Transverse colon (tissue), 4 donors: Measurements from ENCODE around the gene GPR156. TPM values are rescaled to one million over a fixed set of nuclear protein-coding genes. Genes with fewer than 3 reads are reported as not detected.
A peak's percentile ranks its signal among the peaks of the same experiment; 100 is the strongest.

Source experiments
- DNase-seq: peaks from one replicate; pipeline ENCODE4 v3.0.0-alpha.2; 2019
- H3K27ac ChIP-seq, 4 donors: fragments of 200-600 bp; sonication (generic); 2 replicates each; pipeline ENCODE4 v1.5.1; 2016 to 2018; ENCODE audit warnings: inconsistent platforms in 4 of 4
- H3K27me3 ChIP-seq: fragments of 200-600 bp; sonication (generic); 2 replicates; pipeline ENCODE4 v1.5.1; 2017; ENCODE audit warnings: inconsistent platforms
- H3K36me3 ChIP-seq, 4 donors: fragments of 200-600 bp; sonication (generic); 2 replicates each; pipeline ENCODE4 v1.5.1; 2017 to 2019; ENCODE audit warnings: inconsistent platforms in 4 of 4
- H3K4me1 ChIP-seq, 4 donors: fragments of 200-600 bp; sonication (generic); 2 replicates each; pipeline ENCODE4 v1.5.1; 2017 to 2020; ENCODE audit warnings: inconsistent platforms in 4 of 4
- H3K4me3 ChIP-seq, 4 donors: fragments of 200-600 bp; sonication (generic); 1 replicate in 1 of 4; 2 replicates in 3 of 4; pipeline versions ENCODE4 v1.5.1 to v1.6.1; 2017 to 2019; ENCODE audit warnings: inconsistent platforms in 4 of 4
- H3K9me3 ChIP-seq, 2 donors: fragments of 200-600 bp; sonication (generic); 2 replicates each; pipeline ENCODE4 v1.5.1; 2017 to 2019; ENCODE audit warnings: inconsistent platforms in 2 of 2
- EP300 ChIP-seq: sonication (generic); formaldehyde crosslinking; IDR thresholded peaks from one replicate; pipeline ENCODE4 v1.6.1; 2017; ENCODE audit warnings: antibody characterized with exemption, low read depth
- POLR2A ChIP-seq: fragments of 450-650 bp; IDR thresholded peaks from one replicate; pipeline ENCODE4 v1.6.1; 2016; ENCODE audit warnings: antibody characterized with exemption, mild to moderate bottlenecking, moderate library complexity
- POLR2AphosphoS5 ChIP-seq, 3 donors: sonication (generic); formaldehyde crosslinking; IDR thresholded peaks; one replicate each; pipeline ENCODE4 v1.6.1; 2016; ENCODE audit warnings: antibody characterized with exemption in 3 of 3
- WGBS, 2 donors: methylation state at CpG; one replicate each; pipeline ENCODE4 v1.1.5; 2018; ENCODE audit warnings: low coverage in 1 of 2; 5-methylcytosine and 5-hydroxymethylcytosine counted together
- in situ Hi-C, 4 donors: fragments of 200-750 bp; cut with MboI; loops; one replicate each; pipeline versions ENCODE4 v1.15.0 to v1.15.1; 2017; ENCODE audit warnings: low sequenced_read_pairs in 3 of 4, low pct_ligation_motif_present in 1 of 4, low pct_unique_long_range_greater_than_20kb in 1 of 4
- intact Hi-C: fragments of 100-400 bp; cut with DNase I; formaldehyde crosslinking; loops from one replicate; pipeline ENCODE4 v1.15.1; 2023; ENCODE audit warnings: low total_unique reads
- total RNA-seq, 4 donors: library from RNA; depleted of rRNA; stranded (reverse); fragments of >200 nt; gene quantifications; one replicate each; pipeline ENCODE4 v1.1.0, GENCODE V29; 2016
- TF ChIP-seq, protein P1 (sequence below), 5 experiments: fragments of 200-600 bp in 3 of 5; fragments of 450-650 bp in 2 of 5; sonication (generic) in 3 of 5; IDR thresholded peaks; 1 replicate in 2 of 5; 2 replicates in 3 of 5; pipeline ENCODE4 v1.5.1; 2016 to 2017; ENCODE audit warnings: antibody characterized with exemption in 5 of 5, inconsistent platforms in 3 of 5, mild to moderate bottlenecking in 2 of 5, moderate library complexity in 1 of 5

The GPR156 gene
- total RNA-seq, 4 donors from 2014 or later = 0.27 to 0.48 TPM; not detected in 2

DNA sequence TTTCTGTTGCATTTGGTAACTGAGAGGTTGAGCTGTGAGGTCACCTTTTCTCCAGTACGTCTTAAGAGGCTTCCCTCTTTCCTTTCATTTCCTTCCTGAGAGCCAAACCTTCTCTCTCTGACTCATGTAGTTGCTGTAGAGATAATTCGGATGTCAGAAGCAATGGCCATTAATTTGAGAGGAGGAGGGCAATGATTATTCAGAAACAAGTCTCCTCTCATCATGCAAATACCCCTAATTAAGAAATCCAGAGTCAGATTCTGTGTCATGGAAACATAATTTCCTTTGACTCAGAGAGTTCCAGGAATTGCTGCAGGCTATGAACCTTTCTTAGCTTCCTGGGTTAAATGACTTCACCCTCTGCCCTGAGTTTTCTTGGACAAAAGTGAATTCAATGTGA, 131.7 kb downstream of the GPR156 start:
- no peak overlapping the region for H3K27ac ChIP-seq

DNA sequence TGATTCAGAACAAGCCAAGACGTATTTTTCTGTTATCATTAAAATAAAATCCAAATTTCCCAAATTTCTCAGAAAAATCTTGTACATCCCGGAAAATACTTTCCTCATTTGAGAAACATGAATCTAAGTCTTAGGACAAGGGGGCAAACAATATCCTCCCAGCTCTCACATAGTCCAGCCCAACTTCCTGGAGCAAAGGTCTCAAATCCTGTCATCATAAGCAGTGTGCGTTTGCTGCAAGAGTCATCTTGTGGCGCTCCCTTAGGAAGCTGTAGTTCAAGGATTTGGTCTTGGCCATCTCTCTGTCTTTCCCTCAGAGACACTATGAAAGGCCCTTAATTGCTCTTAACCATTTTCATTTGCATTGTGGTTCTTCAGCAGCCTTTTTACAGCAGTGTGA, 133.2 kb downstream of the GPR156 start:
- Histone ChIP-seq H3K27ac (no peak overlapping the region), H3K9me3 (peaks cover 9 to 12% of the 10 kb centered on the region in 2 donors), H3K36me3 (no peaks in the 10 kb centered on the region), H3K4me1 (peaks cover 5 to 21% (median 12%) of the 10 kb centered on the region in 4 donors), H3K27me3 (no peaks in the 10 kb centered on the region), H3K4me3 (no peak overlapping the region)
- DNase-seq = peak; percentile 16
- intact Hi-C loops (no loop called here), in situ Hi-C loops (no loop called here)
- no peak for TF ChIP-seq POLR2AphosphoS5 (IDR thresholded peaks at IDR 0.05)
- no peak for TF ChIP-seq EP300
- TF ChIP-seq, protein P1, sequence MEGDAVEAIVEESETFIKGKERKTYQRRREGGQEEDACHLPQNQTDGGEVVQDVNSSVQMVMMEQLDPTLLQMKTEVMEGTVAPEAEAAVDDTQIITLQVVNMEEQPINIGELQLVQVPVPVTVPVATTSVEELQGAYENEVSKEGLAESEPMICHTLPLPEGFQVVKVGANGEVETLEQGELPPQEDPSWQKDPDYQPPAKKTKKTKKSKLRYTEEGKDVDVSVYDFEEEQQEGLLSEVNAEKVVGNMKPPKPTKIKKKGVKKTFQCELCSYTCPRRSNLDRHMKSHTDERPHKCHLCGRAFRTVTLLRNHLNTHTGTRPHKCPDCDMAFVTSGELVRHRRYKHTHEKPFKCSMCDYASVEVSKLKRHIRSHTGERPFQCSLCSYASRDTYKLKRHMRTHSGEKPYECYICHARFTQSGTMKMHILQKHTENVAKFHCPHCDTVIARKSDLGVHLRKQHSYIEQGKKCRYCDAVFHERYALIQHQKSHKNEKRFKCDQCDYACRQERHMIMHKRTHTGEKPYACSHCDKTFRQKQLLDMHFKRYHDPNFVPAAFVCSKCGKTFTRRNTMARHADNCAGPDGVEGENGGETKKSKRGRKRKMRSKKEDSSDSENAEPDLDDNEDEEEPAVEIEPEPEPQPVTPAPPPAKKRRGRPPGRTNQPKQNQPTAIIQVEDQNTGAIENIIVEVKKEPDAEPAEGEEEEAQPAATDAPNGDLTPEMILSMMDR (IDR thresholded peaks at IDR 0.05) = no peak
- WGBS, 2 donors = 57 to 60% methylated on average over 4 of the region's 4 CpGs

More for the DNA sequence above, 131.7 kb downstream of the GPR156 start:
- in situ Hi-C loops = no loop called here
- no peak for TF ChIP-seq POLR2AphosphoS5 (IDR thresholded peaks at IDR 0.05)
- TF ChIP-seq, protein P1 (IDR thresholded peaks at IDR 0.05) = no peak
- no peak for TF ChIP-seq POLR2A
- no peak for TF ChIP-seq EP300
- Histone ChIP-seq H3K9me3 (peaks cover 9 to 12% of the 10 kb centered on the region in 2 donors), H3K36me3 (no peaks in the 10 kb centered on the region), H3K4me1 (peaks cover 0 to 6% (median 3%) of the 10 kb centered on the region in 4 donors), H3K4me3 (no peak overlapping the region), H3K27me3 (no peaks in the 10 kb centered on the region)
- intact Hi-C loops = no loop called here
- DNase-seq = no peak
- 51 to 60% methylated on average over 1 to 2 of the region's 2 CpGs for WGBS, 2 donors

DNA sequence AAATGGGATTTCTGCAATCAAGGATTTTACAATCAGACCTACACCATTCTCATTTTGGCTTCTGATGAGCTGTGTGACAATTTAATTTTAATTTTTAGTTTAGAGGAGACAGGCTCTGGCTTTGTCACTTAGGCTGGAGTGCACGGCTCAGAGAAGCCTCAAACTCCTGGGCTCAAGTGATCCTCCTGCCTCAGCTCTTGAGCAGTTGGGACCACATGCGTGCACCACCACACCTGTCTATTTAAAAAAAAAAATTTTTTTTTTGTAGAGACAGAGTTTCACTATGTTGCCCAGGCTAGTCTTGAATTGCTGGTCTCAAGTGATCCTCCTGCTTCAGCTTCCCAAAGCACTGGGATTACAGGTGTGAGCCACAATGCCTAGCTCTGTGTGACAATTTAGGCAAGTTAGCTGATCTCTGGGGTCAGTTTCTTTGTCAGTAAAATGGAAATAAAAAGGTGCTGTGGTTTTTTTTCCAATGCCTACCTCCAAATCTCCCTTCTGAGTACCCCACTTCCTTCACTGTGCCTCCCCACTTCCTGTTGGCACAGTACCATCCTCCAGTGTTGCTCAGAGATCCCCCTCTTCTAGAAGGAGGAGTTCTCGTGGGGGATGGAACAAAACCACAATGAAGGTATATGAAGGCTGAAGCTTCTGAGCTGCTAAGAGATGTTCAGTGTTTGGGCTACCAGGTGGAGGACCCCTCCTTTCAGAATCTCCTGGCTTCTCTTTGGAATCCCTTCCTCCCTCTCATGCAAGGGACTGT, 136.7 kb downstream of the GPR156 start:
- in situ Hi-C loops (no loop called here), intact Hi-C loops (no loop called here)
- Histone ChIP-seq H3K4me1 (peaks cover 5 to 23% (median 12%) of the 10 kb centered on the region in 4 donors), H3K27ac (peak overlapping the region in 3 of 4 donors; percentile 44 to 55 (median 46)), H3K9me3 (no peaks in the 10 kb centered on the region), H3K4me3 (no peak overlapping the region), H3K36me3 (no peaks in the 10 kb centered on the region), H3K27me3 (no peaks in the 10 kb centered on the region)
- TF ChIP-seq POLR2A (no peak), POLR2AphosphoS5 (IDR thresholded peaks at IDR 0.05) (no peak), EP300 (no peak)
- TF ChIP-seq, protein P1 (IDR thresholded peaks at IDR 0.05) = no peak
- no peak for DNase-seq
- 86 to 100% methylated on average over 1 to 3 of the region's 3 CpGs for WGBS, 2 donors

DNA sequence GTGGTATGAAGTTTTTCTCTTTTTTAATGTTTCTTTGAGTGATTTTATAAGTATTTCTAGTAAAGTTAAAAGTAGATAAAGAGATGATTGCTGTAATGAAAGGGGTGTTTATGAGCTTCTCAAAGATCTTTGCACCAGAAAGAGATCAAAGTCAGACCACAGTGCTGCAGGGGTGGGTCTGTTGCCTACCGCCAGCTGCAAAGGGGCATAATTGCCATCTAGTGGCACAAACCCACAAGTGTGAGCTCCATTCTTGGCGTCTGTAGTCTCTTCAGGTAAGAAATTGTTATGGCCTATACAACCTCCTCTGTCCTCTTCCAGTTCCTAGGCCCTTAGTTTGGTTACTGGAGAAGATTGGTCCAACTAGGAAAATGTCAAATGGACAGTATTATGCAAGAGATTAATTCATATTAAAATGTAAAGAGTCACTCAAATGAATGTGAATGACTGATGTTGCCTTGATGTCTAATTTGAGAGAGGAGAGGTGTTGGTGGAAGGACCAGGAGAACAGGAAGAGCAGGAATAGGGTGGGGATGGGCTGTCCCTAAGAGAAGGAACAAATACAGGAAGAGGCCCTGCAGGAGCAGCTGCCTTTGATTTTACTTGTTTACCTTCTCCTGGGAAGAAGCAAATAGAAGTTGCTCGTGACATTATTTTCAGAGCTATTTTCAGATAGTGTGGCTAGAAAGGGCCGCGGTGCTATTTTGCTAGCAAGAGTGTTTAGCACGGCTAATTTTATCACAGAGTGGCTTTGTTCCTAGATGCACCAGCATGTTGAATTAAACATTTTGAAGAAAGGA, 137.8 kb downstream of the GPR156 start:
- in situ Hi-C loops = no loop called here
- Histone ChIP-seq H3K27me3 (no peaks in the 10 kb centered on the region), H3K4me1 (peaks cover 5 to 23% (median 12%) of the 10 kb centered on the region in 4 donors), H3K36me3 (no peaks in the 10 kb centered on the region), H3K9me3 (no peaks in the 10 kb centered on the region), H3K27ac (peak overlapping the region in 3 of 4 donors; percentile 44 to 55 (median 46)), H3K4me3 (no peak overlapping the region)
- TF ChIP-seq EP300 = no peak
- TF ChIP-seq POLR2AphosphoS5 (IDR thresholded peaks at IDR 0.05) = no peak
- TF ChIP-seq, protein P1 (IDR thresholded peaks at IDR 0.05) = no peak
- TF ChIP-seq POLR2A = no peak
- peak; percentile 46 for DNase-seq
- 37 to 60% methylated on average over 1 to 6 of the region's 6 CpGs for WGBS, 2 donors
- intact Hi-C loops = no loop called here
